ENCODE data around the gene BASP1.

DNA sequence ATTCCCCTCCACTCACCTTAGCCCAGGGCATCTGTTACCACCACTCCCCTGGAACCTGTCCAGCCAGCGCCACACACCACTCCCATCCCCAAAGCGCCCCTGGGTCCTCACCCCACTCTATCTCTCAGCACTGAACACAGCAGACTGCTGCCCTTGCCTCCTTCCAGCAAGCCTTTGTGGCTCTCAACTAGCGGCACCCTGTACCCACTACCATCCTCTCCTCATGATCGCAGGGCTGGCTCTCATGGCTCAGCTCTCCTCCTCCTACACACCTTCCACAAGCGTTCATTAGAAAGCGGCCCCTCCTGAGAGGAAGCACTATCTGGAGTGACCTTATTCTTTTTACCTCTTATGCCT is 13.3 kb upstream of the BASP1 start:
- TF ChIP-seq, protein P1, sequence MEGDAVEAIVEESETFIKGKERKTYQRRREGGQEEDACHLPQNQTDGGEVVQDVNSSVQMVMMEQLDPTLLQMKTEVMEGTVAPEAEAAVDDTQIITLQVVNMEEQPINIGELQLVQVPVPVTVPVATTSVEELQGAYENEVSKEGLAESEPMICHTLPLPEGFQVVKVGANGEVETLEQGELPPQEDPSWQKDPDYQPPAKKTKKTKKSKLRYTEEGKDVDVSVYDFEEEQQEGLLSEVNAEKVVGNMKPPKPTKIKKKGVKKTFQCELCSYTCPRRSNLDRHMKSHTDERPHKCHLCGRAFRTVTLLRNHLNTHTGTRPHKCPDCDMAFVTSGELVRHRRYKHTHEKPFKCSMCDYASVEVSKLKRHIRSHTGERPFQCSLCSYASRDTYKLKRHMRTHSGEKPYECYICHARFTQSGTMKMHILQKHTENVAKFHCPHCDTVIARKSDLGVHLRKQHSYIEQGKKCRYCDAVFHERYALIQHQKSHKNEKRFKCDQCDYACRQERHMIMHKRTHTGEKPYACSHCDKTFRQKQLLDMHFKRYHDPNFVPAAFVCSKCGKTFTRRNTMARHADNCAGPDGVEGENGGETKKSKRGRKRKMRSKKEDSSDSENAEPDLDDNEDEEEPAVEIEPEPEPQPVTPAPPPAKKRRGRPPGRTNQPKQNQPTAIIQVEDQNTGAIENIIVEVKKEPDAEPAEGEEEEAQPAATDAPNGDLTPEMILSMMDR (IDR thresholded peaks at IDR 0.05; ENCODE audit: insufficient read depth, low read length) = no peak
- TF ChIP-seq POLR2AphosphoS5 (IDR thresholded peaks at IDR 0.05; ENCODE audit: low read depth) (no peak), SPI1 (IDR thresholded peaks at IDR 0.05; ENCODE audit: borderline replicate concordance, low read depth) (no peak)
- TF ChIP-seq, protein P2, sequence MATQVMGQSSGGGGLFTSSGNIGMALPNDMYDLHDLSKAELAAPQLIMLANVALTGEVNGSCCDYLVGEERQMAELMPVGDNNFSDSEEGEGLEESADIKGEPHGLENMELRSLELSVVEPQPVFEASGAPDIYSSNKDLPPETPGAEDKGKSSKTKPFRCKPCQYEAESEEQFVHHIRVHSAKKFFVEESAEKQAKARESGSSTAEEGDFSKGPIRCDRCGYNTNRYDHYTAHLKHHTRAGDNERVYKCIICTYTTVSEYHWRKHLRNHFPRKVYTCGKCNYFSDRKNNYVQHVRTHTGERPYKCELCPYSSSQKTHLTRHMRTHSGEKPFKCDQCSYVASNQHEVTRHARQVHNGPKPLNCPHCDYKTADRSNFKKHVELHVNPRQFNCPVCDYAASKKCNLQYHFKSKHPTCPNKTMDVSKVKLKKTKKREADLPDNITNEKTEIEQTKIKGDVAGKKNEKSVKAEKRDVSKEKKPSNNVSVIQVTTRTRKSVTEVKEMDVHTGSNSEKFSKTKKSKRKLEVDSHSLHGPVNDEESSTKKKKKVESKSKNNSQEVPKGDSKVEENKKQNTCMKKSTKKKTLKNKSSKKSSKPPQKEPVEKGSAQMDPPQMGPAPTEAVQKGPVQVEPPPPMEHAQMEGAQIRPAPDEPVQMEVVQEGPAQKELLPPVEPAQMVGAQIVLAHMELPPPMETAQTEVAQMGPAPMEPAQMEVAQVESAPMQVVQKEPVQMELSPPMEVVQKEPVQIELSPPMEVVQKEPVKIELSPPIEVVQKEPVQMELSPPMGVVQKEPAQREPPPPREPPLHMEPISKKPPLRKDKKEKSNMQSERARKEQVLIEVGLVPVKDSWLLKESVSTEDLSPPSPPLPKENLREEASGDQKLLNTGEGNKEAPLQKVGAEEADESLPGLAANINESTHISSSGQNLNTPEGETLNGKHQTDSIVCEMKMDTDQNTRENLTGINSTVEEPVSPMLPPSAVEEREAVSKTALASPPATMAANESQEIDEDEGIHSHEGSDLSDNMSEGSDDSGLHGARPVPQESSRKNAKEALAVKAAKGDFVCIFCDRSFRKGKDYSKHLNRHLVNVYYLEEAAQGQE (IDR thresholded peaks at IDR 0.05; ENCODE audit: insufficient replicate concordance, low read depth) = no peak
